ENCODE measurements around the gene LAMTOR3.

- TF ChIP-seq GATA3 (IDR thresholded peaks at IDR 0.05; ENCODE audit: low read depth, low read length) = no peak
- TF ChIP-seq GATA2 (IDR thresholded peaks at IDR 0.05; ENCODE audit: low read depth, low read length) = no peak
These were observed 55.3 kb downstream of the LAMTOR3 start for GRCh38 chr4:99838927-99839326.
